SK-N-MC (cell line): ENCODE results near the gene CAV3.

Source experiments
- DNase-seq: peaks from one replicate; pipeline ENCODE4 v3.0.0-alpha.2; 2011; ENCODE audit warnings: low read depth, low spot score
- H3K27ac ChIP-seq: fragments of 200-600 bp; sonication (generic); 2 replicates; pipeline ENCODE4 v1.5.1; 2016; ENCODE audit warnings: mixed run types
- H3K36me3 ChIP-seq: fragments of 200-600 bp; sonication (generic); 2 replicates; pipeline ENCODE4 v1.6.1; 2017; ENCODE audit warnings: antibody characterized with exemption, low read length, mixed read lengths; ENCODE audit not compliant: insufficient read depth
- H3K4me3 ChIP-seq: fragments of 200-600 bp; sonication (generic); 2 replicates; pipeline ENCODE4 v1.5.1; 2016
- H3K9ac ChIP-seq: fragments of 200-600 bp; sonication (generic); 2 replicates; pipeline ENCODE4 v1.8.0; 2017; ENCODE audit warnings: mixed run types, mixed read lengths; ENCODE audit not compliant: insufficient read length
- H3K9me3 ChIP-seq: fragments of 200-600 bp; sonication (generic); 2 replicates; pipeline ENCODE4 v1.6.1; 2017; ENCODE audit warnings: low read depth, mild to moderate bottlenecking, antibody characterized with exemption, low read length, moderate library complexity, mixed read lengths
- EZH2 ChIP-seq: fragments of 200-600 bp; sonication (generic); IDR thresholded peaks from one replicate; pipeline ENCODE4 v1.6.1; 2017; ENCODE audit warnings: antibody characterized with exemption
- FOXP2 ChIP-seq: optimal IDR thresholded peaks from 2 replicates; pipeline ENCODE3; 2011; ENCODE audit warnings: mild to moderate bottlenecking, moderate library complexity; ENCODE audit not compliant: insufficient read depth; ENCODE audit errors: extremely low read length, control extremely low read depth
- POLR2AphosphoS5 ChIP-seq: IDR thresholded peaks from 2 replicates; pipeline ENCODE4 v1.6.1; 2012; ENCODE audit warnings: mild to moderate bottlenecking, low read depth, low read length, borderline replicate concordance

CAV3 gene

DNA sequence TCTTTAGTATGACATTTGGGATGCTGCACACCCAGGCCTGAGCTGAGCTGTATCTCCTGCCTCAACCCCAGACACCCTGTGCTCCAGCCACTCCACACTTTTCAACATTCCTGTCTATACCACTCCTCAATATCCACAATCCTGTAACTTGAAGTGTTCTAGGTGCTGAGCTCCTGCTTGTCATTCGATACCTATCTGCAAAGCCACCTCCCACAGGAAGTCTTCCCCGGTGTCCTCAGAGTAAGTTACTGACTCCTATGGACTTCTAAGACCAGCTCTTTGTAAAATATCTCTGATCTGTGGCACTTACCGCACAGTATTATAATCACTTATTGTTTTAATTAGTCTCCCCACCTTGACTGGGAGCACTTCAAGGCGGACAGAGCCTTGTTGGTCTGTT is 1.2 kb upstream of the CAV3 start:
- TF ChIP-seq FOXP2: no peak
- no peak for TF ChIP-seq POLR2AphosphoS5
- TF ChIP-seq EZH2: no peak
- Histone ChIP-seq H3K36me3 (no peaks in the 10 kb centered on the region), H3K9me3 (no peaks in the 10 kb centered on the region), H3K9ac (no peak overlapping the region), H3K4me3 (no peak overlapping the region), H3K27ac (no peak overlapping the region)
- DNase-seq: no peak

GRCh38 chr3:8734137-8734878 is 706 bp downstream of the CAV3 start:
- no peak overlapping the region for H3K4me3 ChIP-seq
- no peaks in the 10 kb centered on the region for H3K9me3 ChIP-seq
- DNase-seq: no peak
- no peak for TF ChIP-seq POLR2AphosphoS5
- no peak for TF ChIP-seq EZH2
- TF ChIP-seq FOXP2: no peak
- no peak overlapping the region for H3K9ac ChIP-seq
- no peaks in the 10 kb centered on the region for H3K36me3 ChIP-seq
- H3K27ac ChIP-seq: no peak overlapping the region

DNA sequence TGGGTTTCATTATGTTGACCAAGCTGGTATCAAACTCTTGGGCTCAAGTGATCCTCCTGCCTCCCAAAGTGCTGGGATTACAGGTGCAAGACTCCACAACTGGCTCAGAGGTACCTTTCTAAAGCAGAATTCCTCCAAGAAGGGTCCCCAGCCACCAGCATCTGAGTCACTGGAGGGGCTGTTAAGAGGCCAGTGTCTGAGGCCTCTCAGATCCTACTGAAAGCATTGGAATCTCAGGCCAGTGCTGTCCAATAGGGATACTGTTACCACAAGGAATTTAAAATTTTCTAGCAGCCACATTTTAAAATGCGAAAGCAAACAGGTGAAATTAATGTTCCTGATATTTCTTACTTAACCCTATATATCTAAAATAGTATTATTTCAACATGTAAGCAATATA is 1.3 kb downstream of the CAV3 start:
- Histone ChIP-seq H3K9me3 (no peaks in the 10 kb centered on the region), H3K4me3 (no peak overlapping the region), H3K36me3 (no peaks in the 10 kb centered on the region), H3K27ac (no peak overlapping the region), H3K9ac (no peak overlapping the region)
- TF ChIP-seq EZH2 (no peak), FOXP2 (no peak), POLR2AphosphoS5 (no peak)
- DNase-seq: no peak

GRCh38 chr3:8736436-8736835 is 2.8 kb downstream of the CAV3 start:
- H3K9me3 ChIP-seq: no peaks in the 10 kb centered on the region
- H3K9ac ChIP-seq: no peak overlapping the region
- TF ChIP-seq FOXP2 (no peak), EZH2 (no peak), POLR2AphosphoS5 (no peak)
- DNase-seq: no peak
- H3K4me3 ChIP-seq: no peak overlapping the region
- no peak overlapping the region for H3K27ac ChIP-seq
- no peaks in the 10 kb centered on the region for H3K36me3 ChIP-seq

- no peak overlapping the region for H3K4me3 ChIP-seq
- no peak overlapping the region for H3K27ac ChIP-seq
- TF ChIP-seq FOXP2 (no peak), EZH2 (no peak), POLR2AphosphoS5 (no peak)
Observed at GRCh38 chr3:8737301-8737700, 3.7 kb downstream of the CAV3 start.

DNA sequence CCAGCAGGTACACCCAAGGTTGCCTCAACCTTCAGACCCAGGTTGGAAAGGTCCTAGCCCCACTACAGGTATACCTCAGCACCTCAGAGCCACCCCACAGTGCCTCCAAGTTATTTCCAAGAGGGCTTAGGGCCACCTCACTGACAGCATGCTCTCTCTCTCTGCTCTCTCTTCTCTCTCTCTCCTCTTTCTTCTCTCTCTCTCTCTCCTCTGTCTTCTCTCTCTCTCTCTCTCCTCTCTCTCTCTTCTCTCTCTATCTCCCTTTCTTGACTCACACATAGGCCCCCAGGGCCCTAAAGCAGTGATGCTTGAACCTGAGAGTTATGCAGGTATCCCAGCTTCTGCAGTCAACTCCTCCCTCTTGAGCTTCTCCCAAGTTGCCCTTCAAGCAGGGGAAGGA is 4.2 kb downstream of the CAV3 start:
- TF ChIP-seq FOXP2 (no peak), EZH2 (no peak), POLR2AphosphoS5 (no peak)
- H3K9ac ChIP-seq: no peak overlapping the region
- no peak overlapping the region for H3K27ac ChIP-seq
- no peaks in the 10 kb centered on the region for H3K9me3 ChIP-seq
- no peak for DNase-seq
- no peak overlapping the region for H3K4me3 ChIP-seq
- no peaks in the 10 kb centered on the region for H3K36me3 ChIP-seq

More at GRCh38 chr3:8737301-8737700, 3.7 kb downstream of the CAV3 start:
- DNase-seq: no peak
- Histone ChIP-seq H3K9me3 (no peaks in the 10 kb centered on the region), H3K9ac (no peak overlapping the region), H3K36me3 (no peaks in the 10 kb centered on the region)

DNA sequence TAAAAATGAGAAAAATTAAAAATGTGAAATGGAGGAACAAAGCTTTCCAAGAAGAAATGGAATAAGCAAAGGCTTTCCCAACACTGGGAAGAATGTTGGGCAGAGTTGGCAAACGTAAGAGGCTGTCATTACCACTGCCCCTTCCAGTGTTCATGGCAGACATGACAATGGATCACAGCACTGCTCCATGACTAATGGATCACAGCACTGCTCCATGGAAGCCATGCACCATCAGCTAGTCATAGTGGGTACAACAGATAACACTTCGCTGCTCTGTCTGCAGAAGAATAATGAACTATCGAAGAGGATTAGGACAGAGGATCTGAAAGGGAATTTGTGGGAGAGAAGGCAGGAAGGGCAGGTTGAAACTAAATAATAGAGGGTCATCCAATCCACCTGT is 5.0 kb downstream of the CAV3 start:
- no peak overlapping the region for H3K27ac ChIP-seq
- no peak overlapping the region for H3K4me3 ChIP-seq
- H3K9ac ChIP-seq: no peak overlapping the region
- DNase-seq: no peak
- TF ChIP-seq POLR2AphosphoS5: no peak
- no peak for TF ChIP-seq FOXP2
- no peak for TF ChIP-seq EZH2
- no peaks in the 10 kb centered on the region for H3K36me3 ChIP-seq
- H3K9me3 ChIP-seq: no peaks in the 10 kb centered on the region

- TF ChIP-seq POLR2AphosphoS5 (no peak), FOXP2 (no peak), EZH2 (no peak)
- Histone ChIP-seq H3K4me3 (no peak overlapping the region), H3K36me3 (no peaks in the 10 kb centered on the region), H3K9ac (no peak overlapping the region), H3K9me3 (no peaks in the 10 kb centered on the region), H3K27ac (no peak overlapping the region)
- no peak for DNase-seq
Observed at GRCh38 chr3:8739757-8740504, 6.3 kb downstream of the CAV3 start.
